CD4-positive, alpha-beta T cell treated with Interleukin-17A for 4 hours (primary cell): ENCODE results near the gene SMPDL3B.

Experiments used
- DNase-seq: peaks from one replicate; pipeline ENCODE4 v3.0.0-alpha.2; 2020; ENCODE audit warnings: mixed read lengths

Gene SMPDL3B

GRCh38 chr1:27934818-27935549, at the start of gene SMPDL3B:
Gene SMPDL3B (plus strand): TSS chr1:27935000. CDS start chr1:27935184, 184 bp downstream.
- peak; percentile 8 for DNase-seq

GRCh38 chr1:27885114-27885528, 49.7 kb upstream of the SMPDL3B start:
- DNase-seq: no peak

GRCh38 chr1:27885621-27886352, 49.0 kb upstream of the SMPDL3B start:
- DNase-seq: no peak

- no peak for DNase-seq
Measured at GRCh38 chr1:27886353-27886679, 48.5 kb upstream of the SMPDL3B start.

- DNase-seq: no peak
Measured at GRCh38 chr1:27886744-27887143, 48.1 kb upstream of the SMPDL3B start.

GRCh38 chr1:27887215-27888021, 47.4 kb upstream of the SMPDL3B start:
- peak; percentile 71 for DNase-seq

- no peak for DNase-seq
Measured at GRCh38 chr1:27889506-27889905, 45.3 kb upstream of the SMPDL3B start.

- DNase-seq: peak; percentile 48
Measured at GRCh38 chr1:27891196-27891889, 43.5 kb upstream of the SMPDL3B start.

- DNase-seq: no peak
Measured at GRCh38 chr1:27894521-27894920, 40.3 kb upstream of the SMPDL3B start.

- no peak for DNase-seq
Measured at GRCh38 chr1:27906759-27907158, 28.0 kb upstream of the SMPDL3B start.

- no peak for DNase-seq
Measured at GRCh38 chr1:27912429-27912828, 22.4 kb upstream of the SMPDL3B start.

GRCh38 chr1:27915082-27915575, 19.7 kb upstream of the SMPDL3B start:
- no peak for DNase-seq

- no peak for DNase-seq
Measured at GRCh38 chr1:27922272-27922671, 12.5 kb upstream of the SMPDL3B start.

- DNase-seq: no peak
Measured at GRCh38 chr1:27928216-27928954, 6.4 kb upstream of the SMPDL3B start.

- DNase-seq: no peak
Measured at GRCh38 chr1:27931184-27931583, 3.6 kb upstream of the SMPDL3B start.

- DNase-seq: no peak
Measured at GRCh38 chr1:27931759-27932158, 3.0 kb upstream of the SMPDL3B start.

GRCh38 chr1:27935721-27936120, 921 bp downstream of the SMPDL3B start:
- no peak for DNase-seq

GRCh38 chr1:27936370-27936769, 1.6 kb downstream of the SMPDL3B start:
- DNase-seq: no peak

GRCh38 chr1:27937524-27937836, 2.7 kb downstream of the SMPDL3B start:
- DNase-seq: no peak

- DNase-seq: no peak
Measured at GRCh38 chr1:27938488-27938887, 3.7 kb downstream of the SMPDL3B start.

- peak; percentile 89 for DNase-seq
Measured at GRCh38 chr1:27940297-27940696, 5.5 kb downstream of the SMPDL3B start.

- DNase-seq: no peak
Measured at GRCh38 chr1:27940870-27941560, 6.2 kb downstream of the SMPDL3B start.
